Measurements from ENCODE around the gene ZCCHC7. TPM values are rescaled to one million over a fixed set of nuclear protein-coding genes. Genes with fewer than 3 reads are reported as not detected.

ZCCHC7 gene
- total and polyA plus RNA-seq, 10 of the 15 experiments (the other 5 are each of a cell fraction or from before 2014, with no cell fraction given): 42.9 to 178 (median 53.3) TPM

GRCh38 chr9:37311938-37312708 is 191.7 kb downstream of the ZCCHC7 start:
- ChIA-PET RAD21 (ENCODE audit: unreplicated experiment) (interaction anchor here (1.1 kb wide), 1 partner anchor 9 kb away, joined by 3 read pairs; no protein-coding TSS in a partner anchor), POLR2A (interaction anchor here (4.1 kb wide), 1 partner anchor 11 kb away, joined by 24 read pairs; no protein-coding TSS in a partner anchor), SMC1A (ENCODE audit: uncharacterized antibody, unreplicated experiment) (interaction anchor here (1.4 to 6.4 kb wide), 2 partner anchors 15 to 26 kb away, joined by 7 to 26 read pairs; no protein-coding TSS in a partner anchor), CTCF (interaction anchor here (2.8 kb wide), 1 partner anchor 12 kb away, joined by 19 read pairs; no protein-coding TSS in a partner anchor)
- no peak overlapping the region for H3K27ac ChIP-seq (ENCODE audit: control insufficient read depth, insufficient read depth)
- no peaks in the 10 kb centered on the region; the same call in 1 of the 2 replicates for H3K79me2 ChIP-seq (ENCODE audit: control insufficient read depth, insufficient read depth, low read length)
- intact Hi-C loops (cut with micrococcal nuclease; ENCODE audit: unreplicated experiment) (no loop called here), in situ Hi-C loops (cut with MboI) (no loop called here)
- WGBS (ENCODE audit: insufficient coverage, insufficient replicate concordance, low lambda C conversion rate, missing lambda C conversion rate): 95% methylated on average over 3 of the region's 3 CpGs
- DNase-seq (ENCODE audit: low read depth, low spot score) (no peak), FAIRE-seq (no peak), ATAC-seq (no peak)
- no peak overlapping the region for H3K4me3 ChIP-seq
- no peak overlapping the region for H3K9ac ChIP-seq (ENCODE audit: control insufficient read depth, insufficient read depth, low read length)
- H3K27me3 ChIP-seq (replicated peaks in 1 of 2; ENCODE audit: control insufficient read depth in 2 of 2, insufficient read depth in 2 of 2, low read length in 1 of 2): no peaks in the 10 kb centered on the region
- H2AFZ ChIP-seq (ENCODE audit: control insufficient read depth, low read depth, low read length): no peak overlapping the region
- H4K20me1 ChIP-seq (ENCODE audit: control insufficient read depth, insufficient read depth): no peaks in the 10 kb centered on the region
- TSS peak; percentile 3 for BruUV-seq (replicated peaks)
- H3K36me3 ChIP-seq (ENCODE audit: control insufficient read depth in 2 of 2, insufficient read depth in 2 of 2, low read length in 1 of 2): peaks cover 0 to 12% of the 10 kb centered on the region in 2 experiments
- peaks cover 8% of the 10 kb centered on the region for H3K4me1 ChIP-seq (ENCODE audit: control insufficient read depth, insufficient read depth, low read length)
- no peak overlapping the region for H3K4me2 ChIP-seq (ENCODE audit: control insufficient read depth, insufficient read depth)
- H3K9me3 ChIP-seq (replicated peaks; ENCODE audit: control insufficient read depth, insufficient read depth, low read length): no peaks in the 10 kb centered on the region; the same call in 2 of the 3 replicates
- no peak for TF ChIP-seq NR2C2 (IDR thresholded peaks at IDR 0.05; ENCODE audit: borderline replicate concordance, control insufficient read depth, insufficient read length, low read depth)
- no peak for TF ChIP-seq BMI1 (IDR thresholded peaks at IDR 0.05; ENCODE audit: borderline replicate concordance)
- no peak for TF ChIP-seq MYC (IDR thresholded peaks at IDR 0.05; ENCODE audit: insufficient read depth, insufficient read length, insufficient replicate concordance, low read length, severe bottlenecking)
- no peak for TF ChIP-seq CHD1 (IDR thresholded peaks at IDR 0.05; ENCODE audit: low read depth, low read length)
- TF ChIP-seq CHD2 (IDR thresholded peaks at IDR 0.05; ENCODE audit: borderline replicate concordance, low read depth, low read length): no peak
- TF ChIP-seq ZNF622 (IDR thresholded peaks at IDR 0.05): no peak
- TF ChIP-seq POLR2A (IDR thresholded peaks at IDR 0.05; ENCODE audit: low read depth, low read length): no peak
- TF ChIP-seq IKZF1 (conservative IDR thresholded peaks at IDR 0.05): no peak
- TF ChIP-seq ZNF687 (IDR thresholded peaks at IDR 0.05): no peak
- no peak for TF ChIP-seq CTCF (IDR thresholded peaks at IDR 0.05 in 2 of 3, conservative IDR thresholded peaks at IDR 0.05 in 1 of 3; ENCODE audit: control insufficient read depth in 2 of 3, extremely low read depth in 1 of 3, insufficient read depth in 1 of 3, low read depth in 3 of 3, low read length in 3 of 3)
- no peak for TF ChIP-seq ZBTB40 (IDR thresholded peaks at IDR 0.05; ENCODE audit: borderline replicate concordance)

Measured in GM12878 (cell line).